A673 (cell line): ENCODE data around the gene POU2F3. TPM values are rescaled to one million over a fixed set of nuclear protein-coding genes. Genes with fewer than 3 reads are reported as not detected.

Source experiments
- BruUV-seq: library from RNA; stranded (reverse); fragments of 400-500 nt; replicated peaks from 2 replicates; lab custom pipeline; 2021; lab: Mats Ljungman, UMichigan
- CTCF ChIA-PET: fragments of 300-600 bp; sonication (Branson Sonifier 250); formaldehyde crosslinking; loops from one replicate; lab custom pipeline; 2022; ENCODE audit warnings: antibody characterized with exemption; lab: Charles Lee
- POLR2A ChIA-PET: fragments of 300-600 bp; sonication (Branson Sonifier 250); formaldehyde crosslinking; loops from one replicate; lab custom pipeline; 2022; ENCODE audit warnings: antibody characterized with exemption; ENCODE audit not compliant: low non-redundant PET; lab: Charles Lee
- DNase-seq: peaks from one replicate; pipeline ENCODE4 v3.0.0-alpha.2; 2015; ENCODE audit warnings: low spot score
- H3K27ac ChIP-seq: fragments of 200-600 bp; sonication (generic); 2 replicates; pipeline ENCODE4 v1.5.1; 2016; ENCODE audit warnings: mixed run types, low read depth, mild to moderate bottlenecking, mixed read lengths, antibody characterized with exemption, low read length; ENCODE audit not compliant: poor library complexity, severe bottlenecking
- H3K27me3 ChIP-seq: fragments of 200-600 bp; sonication (generic); replicated peaks from 2 replicates; pipeline ENCODE4 v1.6.1; 2017; ENCODE audit warnings: mixed run types, low read depth, mild to moderate bottlenecking, mixed read lengths, antibody characterized with exemption, low read length; ENCODE audit not compliant: insufficient read depth, poor library complexity
- H3K36me3 ChIP-seq: fragments of 200-600 bp; sonication (generic); 2 replicates; pipeline ENCODE4 v1.6.1; 2016; ENCODE audit warnings: mixed run types, mild to moderate bottlenecking, mixed read lengths, antibody characterized with exemption, low read length; ENCODE audit not compliant: insufficient read depth, poor library complexity, severe bottlenecking
- H3K4me1 ChIP-seq: fragments of 200-600 bp; sonication (generic); 2 replicates; pipeline ENCODE4 v1.6.1; 2017; ENCODE audit warnings: mixed run types, mild to moderate bottlenecking, mixed read lengths, antibody characterized with exemption, low read length; ENCODE audit not compliant: insufficient read depth, poor library complexity, severe bottlenecking
- H3K4me3 ChIP-seq: fragments of 200-600 bp; sonication (generic); 2 replicates; pipeline ENCODE4 v1.5.1; 2016; ENCODE audit warnings: low read depth, mixed run types, mild to moderate bottlenecking, mixed read lengths, low read length; ENCODE audit not compliant: poor library complexity, severe bottlenecking
- H3K9me3 ChIP-seq: fragments of 200-600 bp; sonication (generic); 2 replicates; pipeline ENCODE4 v1.6.1; 2016; ENCODE audit warnings: mixed run types, low read depth, mild to moderate bottlenecking, mixed read lengths, antibody characterized with exemption, low read length; ENCODE audit not compliant: poor library complexity, severe bottlenecking
- CTCF ChIP-seq: fragments of 300-800, 200-600 bp; sonication (generic); conservative IDR thresholded peaks from 2 replicates; pipeline ENCODE4 v1.5.1; 2017; ENCODE audit warnings: low read depth, mild to moderate bottlenecking, antibody characterized with exemption, low read length, moderate library complexity, mixed read lengths
- EZH2 ChIP-seq: fragments of 200-600 bp; sonication (generic); IDR thresholded peaks from 2 replicates; pipeline ENCODE4 v1.6.1; 2017; ENCODE audit warnings: borderline replicate concordance, low read depth, mild to moderate bottlenecking, mixed read lengths, antibody characterized with exemption, low read length; ENCODE audit not compliant: poor library complexity, severe bottlenecking
- intact Hi-C: fragments of 100-400 bp; cut with micrococcal nuclease; formaldehyde crosslinking; loops from one replicate; pipeline ENCODE4 v1.10.0; 2022; ENCODE audit not compliant: unreplicated experiment
- total RNA-seq: library from RNA; stranded (reverse); gene quantifications from 2 replicates; pipeline ENCODE4 v1.2.3, GENCODE V29; 2021

Gene POU2F3
- total RNA-seq, 1 experiment from 2014 or later = not detected

- ChIA-PET CTCF (interaction anchor here (0.6 kb wide), 1 partner anchor 128 kb away, joined by 3 read pairs; no protein-coding TSS in a partner anchor), POLR2A (no interaction called here)
- BruUV-seq = no TSS peak
- peaks cover 8% of the 10 kb centered on the region for H3K27me3 ChIP-seq
- intact Hi-C loops = no loop called here
- no peak for DNase-seq
- no peak overlapping the region for H3K4me3 ChIP-seq
- no peak for TF ChIP-seq EZH2
- TF ChIP-seq CTCF = no peak
- H3K9me3 ChIP-seq = no peaks in the 10 kb centered on the region
- no peak overlapping the region for H3K27ac ChIP-seq
- no peaks in the 10 kb centered on the region for H3K36me3 ChIP-seq
- no peaks in the 10 kb centered on the region for H3K4me1 ChIP-seq
These were observed 56.6 kb downstream of the POU2F3 start for GRCh38 chr11:120296554-120296953.

GRCh38 chr11:120298461-120298860 is 58.5 kb downstream of the POU2F3 start:
- Histone ChIP-seq H3K9me3 (no peaks in the 10 kb centered on the region), H3K36me3 (no peaks in the 10 kb centered on the region), H3K4me1 (no peaks in the 10 kb centered on the region), H3K4me3 (no peak overlapping the region), H3K27ac (no peak overlapping the region), H3K27me3 (peaks cover 8% of the 10 kb centered on the region)
- POLR2A ChIA-PET = no interaction called here
- CTCF ChIA-PET = no interaction called here
- no TSS peak for BruUV-seq
- TF ChIP-seq EZH2 = no peak
- TF ChIP-seq CTCF = no peak
- intact Hi-C loops = no loop called here
- DNase-seq = no peak

GRCh38 chr11:120302001-120302805 is 62.3 kb downstream of the POU2F3 start:
- intact Hi-C loops = no loop called here
- Histone ChIP-seq H3K4me1 (no peaks in the 10 kb centered on the region), H3K9me3 (no peaks in the 10 kb centered on the region), H3K27ac (no peak overlapping the region), H3K36me3 (no peaks in the 10 kb centered on the region), H3K4me3 (no peak overlapping the region), H3K27me3 (no peaks in the 10 kb centered on the region)
- TF ChIP-seq CTCF (no peak), EZH2 (no peak)
- BruUV-seq = no TSS peak
- DNase-seq = no peak
- CTCF ChIA-PET = interaction anchor here (1.0 to 1.7 kb wide), 2 partner anchors 63 to 66 kb away, joined by 3 to 12 read pairs; partner anchors contain the start of gene POU2F3
- POLR2A ChIA-PET = no interaction called here
